Keratinocyte (primary cell): ENCODE measurements around the gene DAPK2. TPM values are rescaled to one million over a fixed set of nuclear protein-coding genes. Genes with fewer than 3 reads are reported as not detected.

ENCODE experiments used
- DNase-seq: peaks from one replicate; pipeline ENCODE4 v3.0.0-alpha.2; 2011; ENCODE audit warnings: low read depth, missing footprints, low spot score
- FAIRE-seq: peaks from 2 replicates; lab custom pipeline; 2011; peaks lifted over from hg19 to GRCh38; lab: Jason Lieb, UNC
- H2AFZ ChIP-seq: 2 replicates; pipeline ENCODE4 v1.6.0; 2012; ENCODE audit warnings: low read length, control low read depth, inconsistent platforms; ENCODE audit not compliant: control insufficient read depth
- H3K27ac ChIP-seq: 2 replicates; pipeline ENCODE4 v1.5.1; 2011; ENCODE audit warnings: low read length; ENCODE audit not compliant: control insufficient read depth, insufficient read depth
- H3K27me3 ChIP-seq: 3 replicates; pipeline ENCODE4 v1.6.0; 2011; ENCODE audit warnings: low read length; ENCODE audit not compliant: control insufficient read depth, insufficient read depth; ENCODE audit errors: extremely low read depth
- H3K36me3 ChIP-seq, 2 experiments: 2 replicates in 1 of 2; 3 replicates in 1 of 2; pipeline ENCODE4 v1.5.1; 2011; ENCODE audit warnings: low read length in 2 of 2, mild to moderate bottlenecking in 1 of 2; ENCODE audit not compliant: control insufficient read depth in 2 of 2, insufficient read depth in 2 of 2; ENCODE audit errors: extremely low read depth in 1 of 2
- H3K4me1 ChIP-seq: 3 replicates; pipeline ENCODE4 v1.5.1; 2011; ENCODE audit warnings: low read length; ENCODE audit not compliant: control insufficient read depth, insufficient read depth; ENCODE audit errors: extremely low read depth
- H3K4me2 ChIP-seq: 3 replicates; pipeline ENCODE4 v1.6.0; 2011; ENCODE audit warnings: low read depth, low read length; ENCODE audit not compliant: control insufficient read depth, insufficient read depth; ENCODE audit errors: extremely low read depth
- H3K4me3 ChIP-seq, 3 experiments: fragments of 200-600 bp in 1 of 3; sonication (generic) in 1 of 3; 2 replicates in 2 of 3; 3 replicates in 1 of 3; pipeline ENCODE4 v1.5.1; 2011 to 2016; ENCODE audit warnings: low read length in 3 of 3, mild to moderate bottlenecking in 3 of 3, control low read depth in 2 of 3, inconsistent platforms in 1 of 3, low read depth in 1 of 3, mixed read lengths in 1 of 3, mixed run types in 1 of 3, moderate library complexity in 1 of 3; ENCODE audit not compliant: control insufficient read depth in 2 of 3, insufficient read depth in 2 of 3; ENCODE audit errors: extremely low read depth in 1 of 3
- H3K79me2 ChIP-seq: 2 replicates; pipeline ENCODE4 v1.6.0; 2012; ENCODE audit warnings: low read length; ENCODE audit not compliant: control insufficient read depth, insufficient read depth
- H3K9ac ChIP-seq: 3 replicates; pipeline ENCODE4 v1.6.0; 2011; ENCODE audit warnings: low read length; ENCODE audit not compliant: control insufficient read depth, insufficient read depth; ENCODE audit errors: extremely low read depth
- H3K9me1 ChIP-seq: 3 replicates; pipeline ENCODE4 v1.6.0; 2011; ENCODE audit warnings: low read length; ENCODE audit not compliant: control insufficient read depth, insufficient read depth; ENCODE audit errors: extremely low read depth
- H3K9me3 ChIP-seq: 2 replicates; pipeline ENCODE4 v1.5.1; 2012; ENCODE audit warnings: low read depth, low read length; ENCODE audit not compliant: control insufficient read depth
- H4K20me1 ChIP-seq: 3 replicates; pipeline ENCODE4 v1.6.0; 2011; ENCODE audit warnings: low read length; ENCODE audit not compliant: control insufficient read depth, insufficient read depth; ENCODE audit errors: extremely low read depth
- CTCF ChIP-seq, 3 experiments: IDR thresholded peaks in 1 of 3; conservative IDR thresholded peaks in 1 of 3; optimal IDR thresholded peaks in 1 of 3; 2 replicates in 2 of 3; 3 replicates in 1 of 3; pipeline versions ENCODE3 to v1.5.1; 2011; ENCODE audit warnings: low read length in 3 of 3, mild to moderate bottlenecking in 3 of 3, moderate library complexity in 2 of 3, control low read depth in 1 of 3, inconsistent platforms in 1 of 3; ENCODE audit not compliant: insufficient read depth in 2 of 3; ENCODE audit errors: extremely low read depth in 1 of 3
- EZH2 ChIP-seq: IDR thresholded peaks from one replicate; pipeline ENCODE4 v1.6.1; 2012; ENCODE audit warnings: inconsistent platforms, mild to moderate bottlenecking, low read length, moderate library complexity
- dilution Hi-C: fragments of 300-500 bp; cut with MboI; formaldehyde crosslinking; loops from one replicate; pipeline ENCODE4 v1.7.0; 2020; ENCODE audit warnings: low sequenced_read_pairs; ENCODE audit not compliant: extremely low pct_ligation_motif_present
- polyA plus RNA-seq, 5 experiments: library from polyadenylated mRNA; depleted of rRNA in 3 of 5; stranded (reverse) in 3 of 5; stranded (forward) in 1 of 5; unstranded in 1 of 5; fragments of >200 nt; gene quantifications; 1 replicate in 1 of 5; 2 replicates in 3 of 5; 3 replicates in 1 of 5; pipeline versions ENCODE4 v1.2.1 to v1.2.3, GENCODE V29; 2011 to 2012; ENCODE audit warnings: missing spikeins in 2 of 5, low read depth in 1 of 5, low replicate concordance in 1 of 5

DAPK2 gene
- polyA plus RNA-seq, 1 donor (not counting 4 experiments of a cell fraction or from before 2014, with no cell fraction given), result 1.4 TPM

DNA sequence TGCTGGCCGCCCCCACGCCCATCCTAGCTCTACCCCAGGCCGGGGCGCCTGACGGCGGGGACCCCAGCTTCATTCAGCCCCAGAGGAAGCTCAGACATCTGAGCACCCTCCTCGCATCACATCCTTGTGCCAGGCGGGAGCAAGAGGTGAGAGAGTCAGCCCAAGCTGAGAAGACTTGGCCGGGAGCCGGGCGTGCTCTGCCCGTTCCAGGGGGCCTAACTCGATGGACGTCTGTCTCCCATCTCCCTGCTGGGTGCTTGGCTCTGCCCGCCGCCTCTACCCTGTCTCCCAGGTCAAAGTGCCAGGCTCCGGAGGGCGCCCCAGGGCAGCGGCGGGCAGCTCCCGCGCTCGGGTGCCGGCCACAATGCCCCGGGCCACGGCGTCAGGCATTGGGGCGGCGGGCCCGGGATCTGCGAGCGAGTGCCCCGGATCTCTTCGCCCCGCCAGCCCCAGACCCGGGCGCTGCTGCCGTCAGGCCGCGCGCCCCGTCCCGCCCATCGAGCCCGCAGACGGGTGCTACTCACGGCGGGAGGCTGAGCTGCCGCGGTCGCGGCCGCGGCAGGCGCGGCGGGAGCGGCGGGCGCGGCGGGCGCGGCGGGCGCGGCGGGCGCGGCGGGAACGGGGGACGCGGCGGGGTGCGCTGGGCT lies 388 bp downstream of the DAPK2 start:
- TF ChIP-seq CTCF (optimal IDR thresholded peaks at IDR 0.05 in 1 of 3, IDR thresholded peaks at IDR 0.05 in 1 of 3, conservative IDR thresholded peaks at IDR 0.05 in 1 of 3; ENCODE audit: extremely low read depth in 1 of 3, insufficient read depth in 2 of 3, low read length in 3 of 3) (no peak), EZH2 (peak; percentile 47)

DNA sequence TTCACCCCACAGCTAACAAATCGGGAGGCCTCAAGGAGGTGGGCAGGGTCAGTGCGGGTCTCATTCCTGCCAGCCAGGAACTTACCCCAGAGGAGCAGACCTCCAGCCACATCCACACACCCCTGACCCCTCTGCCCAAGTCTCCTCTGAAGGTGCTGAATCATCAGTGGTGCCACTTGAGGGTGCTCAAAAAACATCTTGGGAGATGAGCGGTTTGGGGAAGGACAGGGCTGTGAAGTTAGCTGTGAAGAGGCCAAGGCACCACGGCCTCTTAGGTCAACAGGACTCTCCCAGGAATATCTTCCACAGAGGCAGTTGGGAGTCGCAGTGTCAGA lies 1.2 kb downstream of the DAPK2 start:
- no peak for FAIRE-seq
- Histone ChIP-seq H3K9me1 (no peaks in the 10 kb centered on the region), H3K4me3 (no peak overlapping the region), H3K79me2 (no peaks in the 10 kb centered on the region), H4K20me1 (no peaks in the 10 kb centered on the region), H3K27me3 (peaks cover 25% of the 10 kb centered on the region), H3K27ac (no peak overlapping the region), H3K4me2 (no peak overlapping the region), H3K4me1 (no peaks in the 10 kb centered on the region), H2AFZ (no peak overlapping the region), H3K9ac (no peak overlapping the region), H3K36me3 (no peaks in the 10 kb centered on the region), H3K9me3 (no peaks in the 10 kb centered on the region)
- dilution Hi-C loops, result no loop called here
- TF ChIP-seq CTCF (optimal IDR thresholded peaks at IDR 0.05 in 1 of 3, IDR thresholded peaks at IDR 0.05 in 1 of 3, conservative IDR thresholded peaks at IDR 0.05 in 1 of 3; ENCODE audit: extremely low read depth in 1 of 3, insufficient read depth in 2 of 3, low read length in 3 of 3) (no peak), EZH2 (no peak)
- no peak for DNase-seq

More for the DNA sequence above, 388 bp downstream of the DAPK2 start:
- peak overlapping the region; percentile 39 to 48 (median 42) for H3K4me3 ChIP-seq
- FAIRE-seq (no peak), DNase-seq (no peak)
- peak overlapping the region; percentile 40 for H3K9ac ChIP-seq
- peaks cover 25% of the 10 kb centered on the region for H3K27me3 ChIP-seq
- H4K20me1 ChIP-seq, result no peaks in the 10 kb centered on the region
- no peaks in the 10 kb centered on the region for H3K36me3 ChIP-seq
- H3K79me2 ChIP-seq, result no peaks in the 10 kb centered on the region
- H3K27ac ChIP-seq, result no peak overlapping the region
- H3K4me1 ChIP-seq, result no peaks in the 10 kb centered on the region
- no peaks in the 10 kb centered on the region for H3K9me3 ChIP-seq
- H3K4me2 ChIP-seq, result peak overlapping the region; percentile 86
- H2AFZ ChIP-seq, result peak overlapping the region; percentile 38
- dilution Hi-C loops, result no loop called here
- no peaks in the 10 kb centered on the region for H3K9me1 ChIP-seq
